Measurements from ENCODE around the gene EFHD1. TPM values are rescaled to one million over a fixed set of nuclear protein-coding genes. Genes with fewer than 3 reads are reported as not detected.
A peak's percentile ranks its signal among the peaks of the same experiment; 100 is the strongest.
"Not testable (repeated sequence)": the region's sequence is repeated elsewhere in the genome, so short reads cannot be mapped to it uniquely, and the experiment has no call there.

EFHD1 gene
- total and polyA plus RNA-seq, 7 donors: 6.6 to 20.7 (median 10.0) TPM

DNA sequence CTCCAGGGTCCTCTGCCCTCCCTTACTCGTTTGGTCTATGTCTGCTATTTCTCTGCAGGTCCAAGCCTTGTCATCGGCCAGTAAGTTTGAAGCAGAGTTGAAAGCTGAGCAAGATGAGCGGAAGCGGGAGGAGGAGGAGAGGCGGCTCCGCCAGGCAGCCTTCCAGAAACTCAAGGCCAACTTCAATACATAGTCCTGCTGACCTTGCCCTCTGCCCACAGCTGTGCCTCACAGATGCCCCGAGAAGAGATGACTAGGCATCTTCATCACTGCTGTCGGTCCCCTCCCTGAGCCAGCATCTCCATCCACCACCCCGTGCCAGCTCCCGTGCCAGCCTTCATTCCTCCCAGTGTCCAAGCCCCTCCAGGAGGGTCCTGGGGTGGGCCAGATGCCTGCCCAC is 48.1 kb downstream of the EFHD1 start:
- no peaks in the 10 kb centered on the region for H3K36me3 ChIP-seq (ENCODE audit: insufficient read depth in 1 of 2, low read depth in 1 of 2)
- H3K27ac ChIP-seq: no peak overlapping the region
- no peaks in the 10 kb centered on the region for H3K27me3 ChIP-seq (ENCODE audit: insufficient read depth in 3 of 3, low read length in 2 of 3)
- TF ChIP-seq, protein P1, sequence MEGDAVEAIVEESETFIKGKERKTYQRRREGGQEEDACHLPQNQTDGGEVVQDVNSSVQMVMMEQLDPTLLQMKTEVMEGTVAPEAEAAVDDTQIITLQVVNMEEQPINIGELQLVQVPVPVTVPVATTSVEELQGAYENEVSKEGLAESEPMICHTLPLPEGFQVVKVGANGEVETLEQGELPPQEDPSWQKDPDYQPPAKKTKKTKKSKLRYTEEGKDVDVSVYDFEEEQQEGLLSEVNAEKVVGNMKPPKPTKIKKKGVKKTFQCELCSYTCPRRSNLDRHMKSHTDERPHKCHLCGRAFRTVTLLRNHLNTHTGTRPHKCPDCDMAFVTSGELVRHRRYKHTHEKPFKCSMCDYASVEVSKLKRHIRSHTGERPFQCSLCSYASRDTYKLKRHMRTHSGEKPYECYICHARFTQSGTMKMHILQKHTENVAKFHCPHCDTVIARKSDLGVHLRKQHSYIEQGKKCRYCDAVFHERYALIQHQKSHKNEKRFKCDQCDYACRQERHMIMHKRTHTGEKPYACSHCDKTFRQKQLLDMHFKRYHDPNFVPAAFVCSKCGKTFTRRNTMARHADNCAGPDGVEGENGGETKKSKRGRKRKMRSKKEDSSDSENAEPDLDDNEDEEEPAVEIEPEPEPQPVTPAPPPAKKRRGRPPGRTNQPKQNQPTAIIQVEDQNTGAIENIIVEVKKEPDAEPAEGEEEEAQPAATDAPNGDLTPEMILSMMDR (IDR thresholded peaks at IDR 0.05): no peak
- intact Hi-C loops (cut with DNase I): no loop called here
- 73 to 81% (median 74%) methylated on average over 10 of the region's 10 CpGs for WGBS, 3 donors
- H3K4me1 ChIP-seq: no peaks in the 10 kb centered on the region
- DNase-seq (no peak), ATAC-seq (no peak)
- no peaks in the 10 kb centered on the region for H3K9me3 ChIP-seq
- H3K4me3 ChIP-seq: no peak overlapping the region

DNA sequence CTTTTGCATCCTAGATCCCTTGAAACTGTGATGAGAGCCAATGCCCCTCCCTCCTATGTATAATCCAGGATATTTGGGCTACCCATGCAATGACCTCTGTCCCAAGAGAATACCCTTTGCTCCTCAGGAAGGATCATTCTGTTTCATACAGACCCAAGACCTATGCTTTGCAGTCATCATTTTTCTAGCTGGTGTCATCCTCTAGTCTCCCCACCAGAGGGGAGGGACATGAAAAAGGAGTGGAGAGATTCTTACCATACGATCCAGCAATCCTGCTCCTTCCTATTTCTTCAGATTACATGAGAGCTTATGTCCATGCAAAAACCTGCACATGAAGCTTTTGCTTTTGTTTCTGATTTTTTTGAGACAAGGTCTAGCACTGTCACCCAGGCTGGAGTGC is 50.0 kb downstream of the EFHD1 start:
- ATAC-seq: no peak
- 31 to 48% (median 39%) methylated on average over 1 of the region's 1 CpG for WGBS, 3 donors
- Histone ChIP-seq H3K4me3 (no peak overlapping the region), H3K36me3 (ENCODE audit: insufficient read depth in 1 of 2, low read depth in 1 of 2) (no peaks in the 10 kb centered on the region), H3K27ac (no peak overlapping the region), H3K27me3 (ENCODE audit: insufficient read depth in 3 of 3, low read length in 2 of 3) (no peaks in the 10 kb centered on the region), H3K9me3 (no peaks in the 10 kb centered on the region), H3K4me1 (no peaks in the 10 kb centered on the region)
- TF ChIP-seq, protein P1 (IDR thresholded peaks at IDR 0.05): no peak
- intact Hi-C loops (cut with DNase I): no loop called here
- no peak for DNase-seq

DNA sequence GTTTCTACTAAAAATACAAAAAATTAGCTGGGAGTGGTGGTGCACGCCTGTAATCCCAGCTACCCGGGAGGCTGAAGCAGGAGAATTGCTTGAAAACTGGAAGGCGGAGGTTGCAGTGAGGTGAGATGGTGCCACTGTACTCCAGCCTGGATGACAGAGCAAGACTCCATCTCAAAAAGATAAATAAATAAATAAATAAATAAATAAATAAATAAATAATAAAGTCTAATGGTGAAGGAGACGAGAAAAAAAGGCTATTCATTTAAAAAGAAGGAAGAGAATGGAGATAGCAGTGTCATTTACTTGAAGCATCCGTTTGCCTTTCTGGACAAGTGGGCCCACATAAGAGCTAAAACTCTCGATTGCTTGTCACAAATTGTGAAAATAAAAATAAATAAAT is 52.0 kb downstream of the EFHD1 start:
- DNase-seq; H3K4me1 ChIP-seq; H3K27ac ChIP-seq; H3K36me3 ChIP-seq (ENCODE audit: insufficient read depth in 1 of 2, low read depth in 1 of 2); H3K27me3 ChIP-seq (ENCODE audit: insufficient read depth in 3 of 3, low read length in 2 of 3); H3K4me3 ChIP-seq; ATAC-seq; intact Hi-C loops (cut with DNase I); H3K9me3 ChIP-seq: not testable (repeated sequence)
- WGBS, 3 donors: 94 to 97% (median 96%) methylated on average over 6 of the region's 6 CpGs

DNA sequence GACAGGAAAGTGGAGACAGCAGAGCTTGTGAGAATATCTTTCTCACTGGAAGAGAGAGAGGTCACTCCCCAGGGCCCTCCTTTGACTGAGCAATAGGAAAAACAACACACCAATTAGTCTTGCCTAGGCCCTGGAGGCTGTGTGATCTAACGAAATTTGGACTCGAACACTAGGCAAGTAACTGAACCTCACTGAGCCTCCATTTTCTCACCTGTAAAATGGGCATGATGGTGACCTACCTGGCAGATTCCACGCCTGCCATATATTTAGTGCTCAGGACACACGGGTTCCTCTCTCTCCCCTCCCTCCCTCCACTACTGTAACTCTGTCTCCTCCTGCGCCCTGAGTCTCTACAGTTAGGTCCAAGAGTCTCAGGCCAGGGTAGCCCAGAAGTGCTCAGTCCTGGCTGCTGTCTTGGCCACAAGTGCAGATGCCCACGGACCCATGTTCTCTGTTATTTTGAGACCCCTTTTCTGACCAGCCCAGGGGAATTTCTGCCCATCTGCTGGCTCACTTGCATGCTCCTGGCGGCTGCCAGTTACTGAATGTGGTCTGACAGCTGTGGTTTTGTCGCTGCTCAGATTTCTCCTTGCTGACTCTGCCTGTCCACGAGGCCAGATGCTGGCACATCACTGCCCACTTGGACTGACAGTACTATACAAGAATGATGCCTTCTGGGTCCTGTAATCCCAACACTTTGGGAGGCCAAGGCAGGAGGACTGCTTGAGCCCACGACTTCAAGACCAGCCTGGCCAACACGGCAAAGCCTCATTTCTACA is 54.2 kb downstream of the EFHD1 start:
- intact Hi-C loops (cut with DNase I): no loop called here
- H3K4me3 ChIP-seq: no peak overlapping the region
- H3K9me3 ChIP-seq: no peaks in the 10 kb centered on the region
- H3K36me3 ChIP-seq (ENCODE audit: insufficient read depth in 1 of 2, low read depth in 1 of 2): no peaks in the 10 kb centered on the region
- no peak overlapping the region for H3K27ac ChIP-seq
- ATAC-seq: peak; percentile 72 to 91 (median 84)
- H3K4me1 ChIP-seq: peaks cover 6% of the 10 kb centered on the region
- WGBS, 3 donors: 45 to 59% (median 48%) methylated on average over 11 of the region's 11 CpGs
- DNase-seq: no peak
- TF ChIP-seq, protein P1 (IDR thresholded peaks at IDR 0.05): no peak
- H3K27me3 ChIP-seq (ENCODE audit: insufficient read depth in 3 of 3, low read length in 2 of 3): no peaks in the 10 kb centered on the region

DNA sequence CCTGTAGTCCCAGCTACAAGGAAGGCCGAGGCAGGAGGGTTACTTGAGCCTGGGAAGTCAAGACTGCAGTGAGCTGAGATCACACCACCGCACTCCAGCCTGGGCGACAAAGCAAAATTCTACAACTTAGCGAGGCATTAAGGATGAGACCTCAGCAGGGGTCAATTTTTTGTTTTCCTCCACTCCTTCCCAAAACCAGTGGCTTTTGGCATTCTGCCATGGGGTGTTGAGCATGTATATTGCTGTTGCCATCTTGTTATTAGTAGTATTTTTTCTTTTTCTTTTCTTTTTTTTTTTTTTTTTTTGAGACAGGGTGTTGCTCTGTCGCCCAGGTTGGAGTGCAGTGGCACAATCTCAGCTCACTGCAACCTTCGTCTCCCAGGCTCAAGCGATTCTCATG is 54.8 kb downstream of the EFHD1 start:
- peak in 3 of 4 donors; percentile 16 to 21 (median 18) for ATAC-seq
- no peaks in the 10 kb centered on the region for H3K9me3 ChIP-seq
- H3K27ac ChIP-seq: no peak overlapping the region
- 85 to 89% (median 86%) methylated on average over 7 of the region's 7 CpGs for WGBS, 3 donors
- intact Hi-C loops (cut with DNase I): no loop called here
- H3K4me3 ChIP-seq: no peak overlapping the region
- no peak for DNase-seq
- TF ChIP-seq, protein P1 (IDR thresholded peaks at IDR 0.05): no peak
- H3K4me1 ChIP-seq: peaks cover 6% of the 10 kb centered on the region
- H3K36me3 ChIP-seq (ENCODE audit: insufficient read depth in 1 of 2, low read depth in 1 of 2): no peaks in the 10 kb centered on the region
- H3K27me3 ChIP-seq (ENCODE audit: insufficient read depth in 3 of 3, low read length in 2 of 3): no peaks in the 10 kb centered on the region
